NCI-H2029 (cell line): ENCODE data around the gene RSPH6A.
A peak's percentile ranks its signal among the peaks of the same experiment; 100 is the strongest.

Experiments used
- DNase-seq: peaks from one replicate; lab custom pipeline; 2025; lab: John Stamatoyannopoulos, UW

RSPH6A gene

GRCh38 chr19:45780146-45780447, 35.0 kb downstream of the RSPH6A start:
- DNase-seq: no peak

DNA sequence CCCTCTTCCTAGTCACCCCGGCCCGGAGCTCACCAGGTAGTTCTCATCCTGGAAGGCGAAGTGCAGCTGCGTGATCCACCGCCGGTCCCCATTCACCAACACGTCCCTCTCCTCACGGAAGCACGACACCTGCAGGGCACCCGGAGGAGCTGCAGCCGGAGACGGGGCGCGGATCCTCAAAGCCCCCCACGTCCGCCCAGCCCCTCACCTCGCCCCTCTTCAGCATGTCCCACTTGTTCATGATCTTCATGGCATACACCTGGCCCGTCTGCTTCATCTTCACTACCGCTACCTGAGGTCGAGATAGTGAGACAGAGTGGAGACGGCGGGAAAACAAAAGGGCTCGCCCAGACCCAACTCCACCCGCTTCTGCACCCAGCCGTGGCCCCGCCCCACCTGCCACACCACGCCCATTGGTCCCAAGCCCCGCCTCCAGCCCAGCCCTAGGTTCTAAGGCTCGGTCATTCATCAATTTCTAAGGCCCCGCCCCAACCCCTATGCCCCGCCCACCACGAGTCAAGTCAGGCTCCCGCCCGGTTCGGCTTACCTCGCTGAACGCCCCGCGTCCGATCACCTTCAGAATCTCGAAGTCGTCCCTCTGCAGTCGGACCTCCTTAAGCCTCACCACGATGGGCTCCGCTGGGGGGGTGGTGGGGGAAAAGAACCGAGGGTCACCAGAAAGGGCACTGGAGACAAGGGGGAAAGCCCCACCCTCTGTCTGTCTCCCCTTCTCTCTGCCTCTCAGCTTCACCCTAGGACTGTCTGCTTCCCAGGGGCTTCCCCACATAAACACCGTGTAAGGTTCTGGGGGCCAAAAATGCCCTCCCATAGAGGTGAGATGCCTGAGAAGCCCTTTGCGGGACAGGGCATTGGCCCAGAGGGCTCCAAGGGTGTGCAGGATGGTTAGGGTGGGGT, 35.6 kb downstream of the RSPH6A start:
- peak; percentile 90 for DNase-seq

DNA sequence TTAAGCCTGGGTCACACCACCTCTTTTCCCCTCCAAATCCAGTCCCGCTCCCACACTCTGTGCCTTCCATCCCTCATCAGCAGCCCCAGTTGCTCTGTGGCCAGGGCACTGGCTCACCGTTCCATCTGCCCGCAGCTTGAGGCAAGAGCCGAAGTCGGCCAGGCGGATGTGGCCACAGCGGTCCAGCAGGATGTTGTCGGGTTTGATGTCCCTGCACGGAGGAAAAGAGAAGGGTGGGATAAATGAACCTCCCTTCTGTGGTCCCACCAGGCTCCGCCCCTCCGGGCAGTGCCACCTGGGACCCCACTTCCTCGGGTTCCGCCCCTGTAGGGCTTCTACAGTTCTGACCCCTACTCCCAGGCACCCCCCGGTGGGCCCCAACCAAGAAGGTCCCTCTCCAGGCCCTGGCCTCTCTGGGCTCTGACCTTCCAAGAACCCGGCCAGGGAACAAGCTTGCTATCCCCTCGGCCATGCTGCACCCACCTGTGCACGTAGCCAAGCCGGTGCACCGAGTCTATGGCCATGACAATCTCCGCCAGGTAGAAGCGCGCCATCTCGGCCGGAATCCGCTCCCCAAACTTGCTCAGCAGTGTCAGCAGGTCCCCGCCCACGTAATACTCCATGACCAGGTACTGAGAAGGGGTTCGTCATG, 37.0 kb downstream of the RSPH6A start:
- no peak for DNase-seq

GRCh38 chr19:45777395-45777961, 37.6 kb downstream of the RSPH6A start:
- DNase-seq: no peak

DNA sequence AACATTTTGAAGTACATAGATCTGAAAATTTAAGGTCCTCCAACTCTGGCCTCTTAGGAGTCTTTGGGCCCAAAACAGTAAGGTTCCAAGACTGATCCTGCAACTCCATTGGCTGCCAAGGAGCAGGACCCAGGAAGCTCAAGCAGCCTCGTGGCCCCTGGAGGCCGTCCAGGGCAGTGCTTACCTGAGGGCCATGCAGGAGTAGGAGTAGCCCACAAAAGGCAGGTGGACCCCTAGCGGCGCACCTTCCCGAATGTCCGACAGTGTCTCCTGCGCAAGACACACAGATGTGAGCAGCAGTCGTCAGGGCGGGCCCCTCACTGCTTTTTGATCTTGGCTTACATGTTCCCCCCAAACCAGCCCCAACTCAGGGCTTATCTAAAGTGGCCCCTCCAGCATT, 40.3 kb downstream of the RSPH6A start:
- no peak for DNase-seq

GRCh38 chr19:45773384-45773783, 41.7 kb downstream of the RSPH6A start:
- DNase-seq: no peak

DNA sequence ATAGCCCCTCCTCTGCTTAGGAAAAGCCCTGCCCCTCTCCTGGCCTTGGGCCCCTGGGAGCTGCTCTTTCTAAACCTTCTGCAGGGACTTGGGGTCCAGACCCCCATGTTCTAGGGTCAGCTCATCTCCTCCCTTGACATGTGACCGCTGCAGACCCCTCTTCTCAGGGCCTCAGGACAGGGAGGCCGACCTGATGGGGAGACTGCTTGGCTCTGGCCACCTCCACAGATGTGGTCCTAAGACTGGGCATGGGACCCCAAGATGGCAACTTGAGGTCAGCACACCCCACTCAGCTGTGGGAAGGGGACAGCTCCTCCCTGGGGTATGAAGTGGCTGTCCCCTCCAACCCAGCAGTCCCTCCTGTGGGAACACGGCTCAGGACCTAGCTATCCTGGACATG, 42.2 kb downstream of the RSPH6A start:
- no peak for DNase-seq

- DNase-seq: no peak
Observed at GRCh38 chr19:45772130-45772840, 42.8 kb downstream of the RSPH6A start.

DNA sequence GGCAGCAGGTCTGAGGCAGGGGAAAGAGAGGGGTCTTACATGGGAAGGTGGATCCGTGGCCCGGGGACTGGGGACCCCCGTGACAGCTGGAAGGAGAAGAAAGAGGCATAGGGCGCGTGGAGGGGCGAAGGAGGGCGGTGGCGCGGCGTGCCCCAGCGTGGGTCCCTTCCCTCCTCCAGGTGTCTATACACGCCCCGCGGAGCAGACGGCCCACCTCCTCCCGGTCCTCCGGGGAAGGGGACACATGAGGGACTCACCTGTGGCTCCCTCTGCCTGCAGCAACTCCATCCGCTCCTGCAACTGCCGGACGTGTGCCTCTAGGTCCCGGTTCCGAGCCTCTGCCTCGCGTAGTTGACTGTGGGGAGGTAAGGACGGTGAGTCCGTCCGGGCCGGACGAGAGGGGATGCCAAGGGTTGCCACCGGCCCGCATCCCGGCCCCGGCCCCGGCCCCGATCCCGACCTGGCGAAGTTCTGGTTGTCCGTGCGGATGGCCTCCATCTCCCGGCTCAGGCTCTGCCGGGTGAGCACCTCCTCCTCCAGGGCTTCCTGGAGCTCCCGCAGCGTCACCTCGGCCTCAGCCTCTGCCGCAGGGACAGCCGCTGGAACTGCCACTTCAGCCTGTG, 43.7 kb downstream of the RSPH6A start:
- DNase-seq: no peak

DNA sequence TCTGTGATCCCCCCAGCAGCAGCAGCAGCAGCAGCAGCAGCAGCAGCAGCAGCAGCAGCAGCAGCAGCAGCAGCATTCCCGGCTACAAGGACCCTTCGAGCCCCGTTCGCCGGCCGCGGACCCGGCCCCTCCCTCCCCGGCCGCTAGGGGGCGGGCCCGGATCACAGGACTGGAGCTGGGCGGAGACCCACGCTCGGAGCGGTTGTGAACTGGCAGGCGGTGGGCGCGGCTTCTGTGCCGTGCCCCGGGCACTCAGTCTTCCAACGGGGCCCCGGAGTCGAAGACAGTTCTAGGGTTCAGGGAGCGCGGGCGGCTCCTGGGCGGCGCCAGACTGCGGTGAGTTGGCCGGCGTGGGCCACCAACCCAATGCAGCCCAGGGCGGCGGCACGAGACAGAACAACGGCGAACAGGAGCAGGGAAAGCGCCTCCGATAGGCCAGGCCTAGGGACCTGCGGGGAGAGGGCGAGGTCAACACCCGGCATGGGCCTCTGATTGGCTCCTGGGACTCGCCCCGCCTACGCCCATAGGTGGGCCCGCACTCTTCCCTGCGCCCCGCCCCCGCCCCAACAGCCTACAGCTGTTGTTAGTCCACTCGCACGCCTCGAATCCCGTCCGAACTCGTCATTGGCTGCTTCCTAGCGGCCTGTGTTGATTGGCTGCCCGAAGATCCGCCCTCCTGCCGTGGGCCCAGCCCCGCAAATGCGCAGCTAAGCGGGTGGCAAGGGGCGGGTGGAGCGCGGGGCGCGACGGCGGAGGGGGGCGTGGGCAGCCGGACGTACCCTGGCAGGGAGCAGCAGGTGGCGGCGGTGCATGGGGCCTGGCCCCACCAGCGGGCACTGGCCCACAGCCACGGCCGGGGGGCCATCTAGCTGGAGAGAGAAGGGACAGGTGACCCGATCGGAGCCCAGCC, 44.7 kb downstream of the RSPH6A start:
- peak; percentile 99 for DNase-seq

DNA sequence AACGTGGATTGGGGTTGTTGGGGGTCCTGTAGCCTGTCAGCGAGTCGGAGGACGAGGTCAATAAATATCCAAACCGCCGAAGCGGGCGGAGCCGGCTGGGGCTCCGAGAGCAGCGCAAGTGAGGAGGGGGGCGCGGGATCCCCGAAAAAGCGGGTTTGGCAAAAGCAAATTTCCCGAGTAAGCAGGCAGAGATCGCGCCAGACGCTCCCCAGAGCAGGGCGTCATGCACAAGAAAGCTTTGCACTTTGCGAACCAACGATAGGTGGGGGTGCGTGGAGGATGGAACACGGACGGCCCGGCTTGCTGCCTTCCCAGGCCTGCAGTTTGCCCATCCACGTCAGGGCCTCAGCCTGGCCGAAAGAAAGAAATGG, 45.3 kb downstream of the RSPH6A start:
- no peak for DNase-seq

- peak; percentile 93 for DNase-seq
Observed at GRCh38 chr19:45768984-45769782, 45.9 kb downstream of the RSPH6A start, which contains the start of gene SIX5. TSS of gene SIX5 (minus strand) at chr19:45769252. CDS start at chr19:45768844, 408 bp downstream.

DNA sequence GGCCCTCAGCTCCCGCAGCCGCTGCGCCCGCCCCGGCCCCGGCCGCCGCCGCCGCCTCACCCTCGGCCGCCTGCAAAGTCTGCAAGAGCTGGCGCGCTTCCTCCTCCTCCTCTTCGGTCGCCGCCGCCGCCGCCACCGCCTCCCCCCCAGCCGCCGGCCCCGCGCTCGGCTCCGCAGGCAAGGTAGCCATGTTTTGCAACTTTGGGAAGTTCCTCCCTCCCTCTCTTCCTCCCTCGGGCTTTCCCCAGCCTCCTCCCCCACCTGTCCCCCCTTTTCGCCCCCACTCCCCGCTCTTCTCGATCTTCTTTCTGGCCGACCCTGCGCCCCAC, 46.5 kb downstream of the RSPH6A start:
- DNase-seq: peak; percentile 28

GRCh38 chr19:45767881-45768654, 47.0 kb downstream of the RSPH6A start:
- DNase-seq: no peak

- peak; percentile 66 for DNase-seq
Observed at GRCh38 chr19:45767410-45767880, 47.7 kb downstream of the RSPH6A start.

- no peak for DNase-seq
Observed at GRCh38 chr19:45766869-45767346, 48.2 kb downstream of the RSPH6A start.

GRCh38 chr19:45766296-45766868, 48.7 kb downstream of the RSPH6A start:
- DNase-seq: no peak

GRCh38 chr19:45765702-45766295, 49.3 kb downstream of the RSPH6A start:
- DNase-seq: no peak
